RWPE1 (cell line): ENCODE measurements around the gene PRKN.

Source experiments
- CTCF ChIA-PET: fragments of 350-600 bp; sonication (Branson Sonifier 250); formaldehyde crosslinking; extraction: SDS; loops from one replicate; lab custom pipeline; 2021; lab: Yijun Ruan, JAX
- POLR2A ChIA-PET: fragments of 400-600 bp; formaldehyde crosslinking; extraction: SDS; loops from one replicate; lab custom pipeline; 2020; ENCODE audit warnings: antibody characterized with exemption; ENCODE audit not compliant: low non-redundant PET; lab: Yijun Ruan, JAX
- DNase-seq: peaks from one replicate; pipeline ENCODE4 v3.0.0; 2012; ENCODE audit warnings: low spot score
- H3K27ac ChIP-seq: fragments of 450-650 bp; 2 replicates; pipeline ENCODE4 v1.5.1; 2017
- CTCF ChIP-seq: fragments of 450-650 bp; conservative IDR thresholded peaks from 2 replicates; pipeline ENCODE4 v1.5.1; 2017; ENCODE audit warnings: low read depth, mild to moderate bottlenecking

Gene PRKN

GRCh38 chr6:162178666-162179065 lies 548.9 kb downstream of the PRKN start:
- no peak for TF ChIP-seq CTCF
- no peak for DNase-seq
- no peak overlapping the region for H3K27ac ChIP-seq
- ChIA-PET CTCF (interaction anchor here (0.6 to 0.8 kb wide), 2 partner anchors 49 to 467 kb away, joined by 3 read pairs; no protein-coding TSS in a partner anchor), POLR2A (no interaction called here)

GRCh38 chr6:162178266-162178665 lies 549.3 kb downstream of the PRKN start:
- no peak for TF ChIP-seq CTCF
- ChIA-PET POLR2A (no interaction called here), CTCF (interaction anchor here (0.6 kb wide), 1 partner anchor 49 kb away, joined by 3 read pairs; no protein-coding TSS in a partner anchor)
- no peak for DNase-seq
- H3K27ac ChIP-seq = no peak overlapping the region

GRCh38 chr6:162177746-162178145 lies 549.8 kb downstream of the PRKN start:
- TF ChIP-seq CTCF = no peak
- ChIA-PET CTCF (interaction anchor here (0.6 kb wide), 1 partner anchor 49 kb away, joined by 3 read pairs; no protein-coding TSS in a partner anchor), POLR2A (no interaction called here)
- no peak overlapping the region for H3K27ac ChIP-seq
- no peak for DNase-seq

- CTCF ChIA-PET = no interaction called here
- H3K27ac ChIP-seq = no peak overlapping the region
- no peak for TF ChIP-seq CTCF
- POLR2A ChIA-PET = no interaction called here
- no peak for DNase-seq
Observed at GRCh38 chr6:162173466-162173865, 554.1 kb downstream of the PRKN start.

- no peak for TF ChIP-seq CTCF
- CTCF ChIA-PET = no interaction called here
- H3K27ac ChIP-seq = no peak overlapping the region
- DNase-seq = no peak
- POLR2A ChIA-PET = no interaction called here
Observed at GRCh38 chr6:162165479-162165878, 562.1 kb downstream of the PRKN start.

- ChIA-PET CTCF (no interaction called here), POLR2A (no interaction called here)
Observed at GRCh38 chr6:162157167-162157870, 570.2 kb downstream of the PRKN start.

More at GRCh38 chr6:162157167-162157870, 570.2 kb downstream of the PRKN start:
- no peak for TF ChIP-seq CTCF
- H3K27ac ChIP-seq = no peak overlapping the region
- DNase-seq = no peak
